Measurements from ENCODE around the gene ANKRD1.
"Not testable (repeated sequence)": the region's sequence is repeated elsewhere in the genome, so short reads cannot be mapped to it uniquely, and the experiment has no call there.

Gene ANKRD1

DNA sequence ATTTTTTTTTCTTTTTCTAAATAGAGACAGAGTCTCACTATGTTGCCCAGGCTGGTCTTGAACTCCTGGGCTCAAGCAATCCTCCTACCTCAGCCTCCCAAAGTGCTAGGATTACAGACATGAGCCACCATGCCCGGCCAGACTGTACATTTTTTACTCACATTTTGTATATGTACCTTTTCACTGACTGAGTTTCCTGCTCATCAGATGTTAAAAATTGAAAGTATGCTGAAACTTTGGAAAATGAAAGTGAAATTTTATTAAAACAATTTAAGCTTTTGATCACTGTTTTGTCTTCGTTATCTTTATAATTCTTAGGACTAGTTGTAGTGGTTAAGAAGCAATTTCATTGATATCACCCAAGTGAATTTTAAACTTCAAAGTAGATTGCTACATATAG is 24.0 kb downstream of the ANKRD1 start:
- not testable (repeated sequence) for H3K9me3 Mint-ChIP-seq, H3K27me3 Mint-ChIP-seq, DNase-seq, ATAC-seq
- Mint-ChIP-seq H3K4me3 (peak overlapping the region in 1 of 2 donors; percentile 56), H3K4me1 (peaks cover 12% of the 10 kb centered on the region), H3K27ac (peak overlapping the region; percentile 15 to 80)

DNA sequence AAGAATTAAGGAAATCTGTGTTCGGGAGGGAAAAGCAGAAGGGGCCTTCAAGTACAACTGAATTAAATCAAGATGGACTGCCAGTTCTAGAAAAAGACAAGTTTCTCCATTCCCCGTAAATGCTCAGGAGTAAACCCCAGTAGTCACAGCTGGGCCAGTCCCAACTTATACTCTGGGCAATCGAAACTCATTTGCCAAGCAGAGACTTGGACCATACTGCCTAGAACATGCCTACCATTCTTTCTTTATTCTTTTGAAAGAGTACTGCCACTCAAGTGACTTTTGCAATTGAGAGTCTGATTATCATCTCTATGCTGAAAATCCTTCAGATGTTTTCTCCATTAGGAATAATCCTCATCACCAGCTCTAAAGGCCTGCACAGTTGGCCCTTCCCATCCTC is 27.7 kb downstream of the ANKRD1 start:
- Mint-ChIP-seq H3K4me3 (no peak overlapping the region), H3K4me1 (peaks cover 12% of the 10 kb centered on the region), H3K9me3 (no peaks in the 10 kb centered on the region), H3K27me3 (no peaks in the 10 kb centered on the region), H3K27ac (no peak overlapping the region)
- DNase-seq (no peak), ATAC-seq (no peak)

- no peak overlapping the region for H3K27ac Mint-ChIP-seq
- no peaks in the 10 kb centered on the region for H3K4me1 Mint-ChIP-seq
- H3K4me3 Mint-ChIP-seq = no peak overlapping the region
- ATAC-seq = no peak
- no peaks in the 10 kb centered on the region for H3K9me3 Mint-ChIP-seq
- H3K27me3 Mint-ChIP-seq = no peaks in the 10 kb centered on the region
- DNase-seq = no peak
Observed at GRCh38 chr10:90890347-90890746, 30.5 kb downstream of the ANKRD1 start.

- H3K27me3 Mint-ChIP-seq = no peaks in the 10 kb centered on the region
- DNase-seq = no peak
- H3K9me3 Mint-ChIP-seq = no peaks in the 10 kb centered on the region
- H3K27ac Mint-ChIP-seq = no peak overlapping the region
- ATAC-seq = no peak
- no peaks in the 10 kb centered on the region for H3K4me1 Mint-ChIP-seq
- H3K4me3 Mint-ChIP-seq = no peak overlapping the region
Observed at GRCh38 chr10:90889636-90890035, 31.3 kb downstream of the ANKRD1 start.

- Mint-ChIP-seq H3K9me3 (no peaks in the 10 kb centered on the region), H3K4me3 (no peak overlapping the region), H3K4me1 (no peaks in the 10 kb centered on the region), H3K27ac (no peak overlapping the region), H3K27me3 (no peaks in the 10 kb centered on the region)
- no peak for DNase-seq
- ATAC-seq = no peak
Observed at GRCh38 chr10:90888387-90888786, 32.5 kb downstream of the ANKRD1 start.

- no peak overlapping the region for H3K4me3 Mint-ChIP-seq
- H3K27ac Mint-ChIP-seq = no peak overlapping the region
- no peaks in the 10 kb centered on the region for H3K4me1 Mint-ChIP-seq
- ATAC-seq (no peak), DNase-seq (no peak)
- no peaks in the 10 kb centered on the region for H3K27me3 Mint-ChIP-seq
- no peaks in the 10 kb centered on the region for H3K9me3 Mint-ChIP-seq
Observed at GRCh38 chr10:90887555-90887954, 33.3 kb downstream of the ANKRD1 start.

DNA sequence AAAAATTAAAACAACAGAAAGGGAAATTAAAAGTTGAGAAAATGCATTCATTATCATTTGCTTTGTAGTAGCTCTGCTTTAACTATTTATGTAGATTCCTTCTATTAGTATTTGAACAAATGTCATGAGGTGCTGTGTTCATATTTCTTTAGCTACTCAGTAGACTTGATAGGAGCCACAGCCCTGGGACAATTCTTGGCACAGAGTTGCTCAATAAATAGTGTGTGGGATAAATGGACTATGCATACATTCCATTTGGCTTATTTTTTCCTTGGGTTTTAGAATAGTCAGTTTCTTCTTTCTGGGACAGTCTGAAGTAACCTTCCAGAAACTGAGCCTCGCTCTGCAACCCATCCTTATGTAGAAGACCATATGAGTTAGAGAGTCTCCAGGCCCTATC is 35.7 kb downstream of the ANKRD1 start:
- no peak overlapping the region for H3K4me3 Mint-ChIP-seq
- H3K27ac Mint-ChIP-seq = no peak overlapping the region

GRCh38 chr10:90884431-90884830 is 36.5 kb downstream of the ANKRD1 start:
- no peak overlapping the region for H3K4me3 Mint-ChIP-seq
- no peak overlapping the region for H3K27ac Mint-ChIP-seq
- H3K9me3 Mint-ChIP-seq = no peaks in the 10 kb centered on the region
- H3K27me3 Mint-ChIP-seq = no peaks in the 10 kb centered on the region
- ATAC-seq (no peak), DNase-seq (no peak)
- H3K4me1 Mint-ChIP-seq = no peaks in the 10 kb centered on the region

More for the DNA sequence above, 35.7 kb downstream of the ANKRD1 start:
- H3K9me3 Mint-ChIP-seq = no peaks in the 10 kb centered on the region
- H3K27me3 Mint-ChIP-seq = no peaks in the 10 kb centered on the region
- ATAC-seq (no peak), DNase-seq (no peak)
- H3K4me1 Mint-ChIP-seq = no peaks in the 10 kb centered on the region

DNA sequence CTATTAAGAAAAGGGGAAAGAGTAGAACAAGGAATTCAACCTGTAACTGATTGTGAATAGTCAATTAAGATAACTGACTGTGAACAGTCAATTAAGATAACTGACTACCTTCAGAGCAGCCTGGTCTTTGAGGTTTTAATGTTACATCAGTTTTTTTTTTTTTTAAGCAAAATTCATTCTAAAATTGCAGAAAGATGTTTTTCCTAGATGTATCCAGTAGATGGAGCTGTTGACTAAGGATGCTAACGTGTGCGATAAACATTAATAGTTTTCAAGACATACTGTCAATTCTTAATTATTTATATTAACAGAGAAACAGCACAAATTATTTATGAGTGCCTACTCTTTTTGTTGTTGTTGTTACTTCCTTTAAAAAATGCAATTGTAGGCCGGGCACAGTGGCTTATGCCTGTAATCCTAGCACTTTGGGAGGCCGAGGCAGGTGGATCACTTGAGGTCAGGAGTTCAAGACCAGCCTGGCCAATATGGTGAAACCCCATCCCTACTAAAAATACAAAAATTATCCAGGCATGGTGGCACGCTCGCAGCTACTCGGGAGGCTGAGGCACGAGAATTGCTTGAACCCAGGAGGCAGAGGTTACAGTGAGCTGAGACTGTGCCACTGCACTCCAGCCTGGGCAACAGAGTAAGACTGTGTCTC is 40.7 kb downstream of the ANKRD1 start:
- not testable (repeated sequence) for H3K9me3 Mint-ChIP-seq, H3K4me1 Mint-ChIP-seq, DNase-seq, H3K27me3 Mint-ChIP-seq, H3K4me3 Mint-ChIP-seq
- ATAC-seq = peak; percentile 46
- peak overlapping the region in 1 of 2 donors; percentile 65 for H3K27ac Mint-ChIP-seq

DNA sequence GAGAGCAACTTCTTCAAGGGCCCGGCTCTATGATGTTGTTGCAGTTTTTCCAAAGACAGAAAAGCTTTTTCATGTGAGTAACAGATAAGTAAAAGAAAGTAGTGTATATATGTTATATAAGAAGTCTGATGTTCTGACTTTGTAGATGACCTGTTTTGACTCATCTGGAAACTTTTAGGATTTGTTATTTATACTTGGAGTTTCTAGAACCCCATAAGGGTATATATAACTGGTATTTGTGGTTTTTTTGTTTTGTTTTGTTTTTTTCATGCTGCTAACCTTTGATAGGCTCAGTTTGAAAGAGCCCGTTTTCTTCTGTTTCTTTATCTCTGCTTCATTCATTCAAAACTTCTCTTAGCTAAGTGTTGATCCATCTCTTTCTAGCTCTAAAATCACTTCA is 41.8 kb downstream of the ANKRD1 start:
- peaks cover 4% of the 10 kb centered on the region for H3K4me1 Mint-ChIP-seq
- DNase-seq (no peak), ATAC-seq (no peak)
- no peak overlapping the region for H3K27ac Mint-ChIP-seq
- no peaks in the 10 kb centered on the region for H3K27me3 Mint-ChIP-seq
- H3K9me3 Mint-ChIP-seq = no peaks in the 10 kb centered on the region
- no peak overlapping the region for H3K4me3 Mint-ChIP-seq

DNA sequence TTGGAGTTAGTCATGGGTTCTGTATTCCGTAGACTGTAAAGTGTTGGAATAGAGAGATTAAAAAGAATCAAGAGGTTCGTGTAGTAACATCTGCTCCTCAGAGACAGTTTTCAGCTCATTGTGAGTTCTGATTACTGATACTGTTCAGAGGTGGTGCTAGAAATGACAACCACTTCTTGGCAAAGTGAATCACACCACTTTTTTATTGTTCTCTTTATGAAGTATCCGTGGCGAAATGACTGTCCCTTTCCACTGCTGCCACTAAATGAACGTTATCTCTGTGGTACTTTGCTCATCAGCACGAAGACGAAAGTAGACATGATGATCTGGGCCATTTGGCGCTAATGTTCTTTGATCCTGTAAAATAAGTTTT is 48.3 kb downstream of the ANKRD1 start:
- peaks cover 7 to 9% of the 10 kb centered on the region in 2 donors for H3K9me3 Mint-ChIP-seq
- H3K27me3 Mint-ChIP-seq = peaks cover 26% of the 10 kb centered on the region
- H3K4me1 Mint-ChIP-seq = peaks cover 23% of the 10 kb centered on the region
- H3K4me3 Mint-ChIP-seq = peak overlapping the region; percentile 99 to 100
- peak overlapping the region; percentile 97 to 98 for H3K27ac Mint-ChIP-seq
- peak in 1 of 2 donors; percentile 21 for DNase-seq
- ATAC-seq = peak; percentile 49

DNA sequence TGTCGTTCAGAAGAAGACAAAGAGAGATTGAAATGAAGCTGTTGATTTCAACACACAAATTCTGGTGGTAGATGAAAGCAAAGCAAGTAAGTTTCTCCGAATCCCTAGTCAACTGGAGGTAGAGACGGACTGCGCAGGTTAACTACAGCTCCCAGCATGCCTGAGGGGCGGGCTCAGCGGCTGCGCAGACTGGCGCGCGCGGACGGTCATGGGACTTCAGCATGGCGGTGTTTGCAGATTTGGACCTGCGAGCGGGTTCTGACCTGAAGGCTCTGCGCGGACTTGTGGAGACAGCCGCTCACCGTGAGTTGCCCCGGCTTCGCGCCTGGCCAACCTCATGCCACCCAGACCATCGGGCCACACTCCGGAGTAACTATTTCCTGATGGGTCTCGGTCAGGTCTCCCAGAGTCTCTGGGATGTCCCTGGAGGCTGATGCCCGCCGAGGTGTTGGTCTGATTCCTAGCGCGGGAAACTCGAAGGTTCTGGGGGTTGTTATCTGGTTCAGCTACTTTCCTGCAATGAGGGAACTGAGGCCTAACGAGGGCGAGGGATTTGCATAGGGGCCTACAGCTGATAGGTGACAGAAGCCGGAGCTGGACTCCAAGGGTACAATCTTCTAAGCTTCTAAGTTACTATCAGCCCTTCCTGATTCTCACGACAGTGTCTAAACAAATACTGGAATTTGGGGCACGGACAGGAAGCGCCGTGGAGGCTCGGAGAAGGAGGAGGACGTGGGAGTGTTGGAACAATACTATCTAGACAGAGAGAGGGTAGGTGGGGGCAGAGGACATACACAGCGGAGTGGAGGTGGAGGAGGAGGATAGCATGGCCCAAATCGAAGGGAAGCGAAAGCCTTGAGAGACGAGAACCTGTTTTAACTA is 48.9 kb downstream of the ANKRD1 start, which contains the start of gene RPP30:
Gene RPP30 (plus strand): TSS at position 209 of the 882 bp plus-strand sequence. CDS start 13 bp downstream, at position 222.
- H3K4me1 Mint-ChIP-seq = peaks cover 23% of the 10 kb centered on the region
- ATAC-seq = peak; percentile 97
- peak; percentile 73 to 83 for DNase-seq
- H3K27ac Mint-ChIP-seq = peak within 1 kb of the TSS; percentile 97 to 98
- H3K9me3 Mint-ChIP-seq = peaks cover 7 to 9% of the 10 kb centered on the region in 2 donors
- H3K27me3 Mint-ChIP-seq = peaks cover 26% of the 10 kb centered on the region
- H3K4me3 Mint-ChIP-seq = peak within 1 kb of the TSS; percentile 99 to 100

- Mint-ChIP-seq H3K4me3 (peak overlapping the region; percentile 99 to 100), H3K27ac (peak overlapping the region in 1 of 2 donors; percentile 97), H3K9me3 (peaks cover 7 to 9% of the 10 kb centered on the region in 2 donors), H3K27me3 (peaks cover 33% of the 10 kb centered on the region), H3K4me1 (peaks cover 23% of the 10 kb centered on the region)
- ATAC-seq (peak; percentile 70), DNase-seq (peak; percentile 48 to 58)
Observed at GRCh38 chr10:90871279-90871765, 49.6 kb downstream of the ANKRD1 start.

- Mint-ChIP-seq H3K4me1 (peaks cover 6% of the 10 kb centered on the region), H3K9me3 (peaks cover 7 to 9% of the 10 kb centered on the region in 2 donors), H3K27me3 (peaks cover 67% of the 10 kb centered on the region), H3K4me3 (no peak overlapping the region), H3K27ac (no peak overlapping the region)
- ATAC-seq (no peak), DNase-seq (no peak)
Observed at GRCh38 chr10:90866050-90866598, 54.8 kb downstream of the ANKRD1 start.

- no peak for ATAC-seq
- Mint-ChIP-seq H3K27me3 (peaks cover 71% of the 10 kb centered on the region), H3K9me3 (peaks cover 7 to 9% of the 10 kb centered on the region in 2 donors), H3K27ac (no peak overlapping the region), H3K4me3 (no peak overlapping the region), H3K4me1 (peaks cover under 1% of the 10 kb centered on the region)
- no peak for DNase-seq
Observed at GRCh38 chr10:90865401-90865800, 55.5 kb downstream of the ANKRD1 start.

All from stimulated activated naive CD8-positive, alpha-beta T cell treated with anti-CD3 and anti-CD28 coated beads, Interleukin-15, amount 100 ng/mL, for 72 hours (primary cell).